Measurements from ENCODE around the gene CPB2. TPM values are rescaled to one million over a fixed set of nuclear protein-coding genes. Genes with fewer than 3 reads are reported as not detected.

Gene CPB2
- total RNA-seq, 1 experiment from 2014 or later, result 0.15 TPM

GRCh38 chr13:46150134-46150693, 45.4 kb upstream of the CPB2 start:
- H3K27me3 ChIP-seq (ENCODE audit: insufficient read depth, low read length), result peaks cover 20% of the 10 kb centered on the region
- no peaks in the 10 kb centered on the region for H3K9me2 ChIP-seq (ENCODE audit: insufficient read depth)
- H3K4me2 ChIP-seq (ENCODE audit: low read length), result no peak overlapping the region
- H3K27ac ChIP-seq (ENCODE audit: low read depth, low read length), result no peak overlapping the region
- RAD21 ChIA-PET (ENCODE audit: low non-redundant PET in 1 of 2, low total read pairs in 2 of 2, uncharacterized antibody in 2 of 2, unreplicated experiment in 2 of 2), result no interaction called here
- ATAC-seq (no peak), DNase-seq (ENCODE audit: low read depth, low spot score) (no peak)
- no peak overlapping the region for H3K9ac ChIP-seq (ENCODE audit: low read length)
- no peaks in the 10 kb centered on the region for H3K4me1 ChIP-seq (ENCODE audit: control insufficient read depth in 1 of 2, insufficient read depth in 2 of 2, low read length in 2 of 2)
- TF ChIP-seq, protein P1, sequence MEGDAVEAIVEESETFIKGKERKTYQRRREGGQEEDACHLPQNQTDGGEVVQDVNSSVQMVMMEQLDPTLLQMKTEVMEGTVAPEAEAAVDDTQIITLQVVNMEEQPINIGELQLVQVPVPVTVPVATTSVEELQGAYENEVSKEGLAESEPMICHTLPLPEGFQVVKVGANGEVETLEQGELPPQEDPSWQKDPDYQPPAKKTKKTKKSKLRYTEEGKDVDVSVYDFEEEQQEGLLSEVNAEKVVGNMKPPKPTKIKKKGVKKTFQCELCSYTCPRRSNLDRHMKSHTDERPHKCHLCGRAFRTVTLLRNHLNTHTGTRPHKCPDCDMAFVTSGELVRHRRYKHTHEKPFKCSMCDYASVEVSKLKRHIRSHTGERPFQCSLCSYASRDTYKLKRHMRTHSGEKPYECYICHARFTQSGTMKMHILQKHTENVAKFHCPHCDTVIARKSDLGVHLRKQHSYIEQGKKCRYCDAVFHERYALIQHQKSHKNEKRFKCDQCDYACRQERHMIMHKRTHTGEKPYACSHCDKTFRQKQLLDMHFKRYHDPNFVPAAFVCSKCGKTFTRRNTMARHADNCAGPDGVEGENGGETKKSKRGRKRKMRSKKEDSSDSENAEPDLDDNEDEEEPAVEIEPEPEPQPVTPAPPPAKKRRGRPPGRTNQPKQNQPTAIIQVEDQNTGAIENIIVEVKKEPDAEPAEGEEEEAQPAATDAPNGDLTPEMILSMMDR (IDR thresholded peaks at IDR 0.05 in 2 of 3, conservative IDR thresholded peaks at IDR 0.05 in 1 of 3; ENCODE audit: borderline replicate concordance in 1 of 3, insufficient read depth in 1 of 3, low read depth in 2 of 3, low read length in 2 of 3), result no peak
- TF ChIP-seq ZNF274 (IDR thresholded peaks at IDR 0.05; ENCODE audit: low read depth, low read length) (no peak), SP1 (IDR thresholded peaks at IDR 0.05; ENCODE audit: low read depth) (no peak), ZFX (IDR thresholded peaks at IDR 0.05) (no peak), JUND (IDR thresholded peaks at IDR 0.05) (no peak), RAD21 (IDR thresholded peaks at IDR 0.05; ENCODE audit: low read depth) (no peak), ELF1 (IDR thresholded peaks at IDR 0.05; ENCODE audit: borderline replicate concordance, low read depth) (no peak), POLR2AphosphoS5 (IDR thresholded peaks at IDR 0.05; ENCODE audit: low read depth, low read length) (no peak), CEBPB (IDR thresholded peaks at IDR 0.05; ENCODE audit: low read depth) (no peak)
- TF ChIP-seq, protein P2, sequence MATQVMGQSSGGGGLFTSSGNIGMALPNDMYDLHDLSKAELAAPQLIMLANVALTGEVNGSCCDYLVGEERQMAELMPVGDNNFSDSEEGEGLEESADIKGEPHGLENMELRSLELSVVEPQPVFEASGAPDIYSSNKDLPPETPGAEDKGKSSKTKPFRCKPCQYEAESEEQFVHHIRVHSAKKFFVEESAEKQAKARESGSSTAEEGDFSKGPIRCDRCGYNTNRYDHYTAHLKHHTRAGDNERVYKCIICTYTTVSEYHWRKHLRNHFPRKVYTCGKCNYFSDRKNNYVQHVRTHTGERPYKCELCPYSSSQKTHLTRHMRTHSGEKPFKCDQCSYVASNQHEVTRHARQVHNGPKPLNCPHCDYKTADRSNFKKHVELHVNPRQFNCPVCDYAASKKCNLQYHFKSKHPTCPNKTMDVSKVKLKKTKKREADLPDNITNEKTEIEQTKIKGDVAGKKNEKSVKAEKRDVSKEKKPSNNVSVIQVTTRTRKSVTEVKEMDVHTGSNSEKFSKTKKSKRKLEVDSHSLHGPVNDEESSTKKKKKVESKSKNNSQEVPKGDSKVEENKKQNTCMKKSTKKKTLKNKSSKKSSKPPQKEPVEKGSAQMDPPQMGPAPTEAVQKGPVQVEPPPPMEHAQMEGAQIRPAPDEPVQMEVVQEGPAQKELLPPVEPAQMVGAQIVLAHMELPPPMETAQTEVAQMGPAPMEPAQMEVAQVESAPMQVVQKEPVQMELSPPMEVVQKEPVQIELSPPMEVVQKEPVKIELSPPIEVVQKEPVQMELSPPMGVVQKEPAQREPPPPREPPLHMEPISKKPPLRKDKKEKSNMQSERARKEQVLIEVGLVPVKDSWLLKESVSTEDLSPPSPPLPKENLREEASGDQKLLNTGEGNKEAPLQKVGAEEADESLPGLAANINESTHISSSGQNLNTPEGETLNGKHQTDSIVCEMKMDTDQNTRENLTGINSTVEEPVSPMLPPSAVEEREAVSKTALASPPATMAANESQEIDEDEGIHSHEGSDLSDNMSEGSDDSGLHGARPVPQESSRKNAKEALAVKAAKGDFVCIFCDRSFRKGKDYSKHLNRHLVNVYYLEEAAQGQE (IDR thresholded peaks at IDR 0.05; ENCODE audit: low read depth), result no peak
- no peak overlapping the region for H2AFZ ChIP-seq (ENCODE audit: low read depth, low read length, poor library complexity, severe bottlenecking)
- no peaks in the 10 kb centered on the region for H3K36me3 ChIP-seq (ENCODE audit: control insufficient read depth in 1 of 2, insufficient read depth in 2 of 2, low read length in 2 of 2)
- H3K79me2 ChIP-seq (ENCODE audit: insufficient read depth, low read length), result no peaks in the 10 kb centered on the region
- no peaks in the 10 kb centered on the region for H3K9me3 ChIP-seq (ENCODE audit: control insufficient read depth in 1 of 2, insufficient read depth in 1 of 2, low read depth in 1 of 2, low read length in 2 of 2)
- H4K20me1 ChIP-seq (ENCODE audit: insufficient read depth), result no peaks in the 10 kb centered on the region
- BruUV-seq (replicated peaks), result no TSS peak
- H3K4me3 ChIP-seq (replicated peaks in 1 of 2; ENCODE audit: low read depth in 1 of 2, low read length in 2 of 2), result no peak overlapping the region
- CTCF ChIA-PET, result interaction anchor here (1.6 to 3.7 kb wide), 2 partner anchors 10 to 23 kb away, joined by 4 to 35 read pairs; no protein-coding TSS in a partner anchor
- POLR2A ChIA-PET, result no interaction called here
- intact Hi-C loops (cut with micrococcal nuclease), result no loop called here

Data from HCT116 (cell line).